AG10803 (cell line): ENCODE measurements around the gene PARM1.

Experiments used
- DNase-seq: peaks from one replicate; pipeline ENCODE4 v3.0.0; 2010; ENCODE audit warnings: low read depth
- H3K4me3 ChIP-seq: 2 replicates; pipeline ENCODE4 v1.5.1; 2011; ENCODE audit warnings: mild to moderate bottlenecking, low read length, control low read depth
- CTCF ChIP-seq: conservative IDR thresholded peaks from 2 replicates; pipeline ENCODE4 v1.5.1; 2011; ENCODE audit warnings: mild to moderate bottlenecking, low read length, control low read depth, inconsistent platforms

The PARM1 gene

GRCh38 chr4:74941123-74941522 lies 8.2 kb downstream of the PARM1 start:
- no peak for TF ChIP-seq CTCF
- no peak overlapping the region for H3K4me3 ChIP-seq
- DNase-seq = no peak

GRCh38 chr4:74942251-74942917 lies 9.5 kb downstream of the PARM1 start:
- no peak for DNase-seq
- TF ChIP-seq CTCF = no peak
- H3K4me3 ChIP-seq = no peak overlapping the region

DNA sequence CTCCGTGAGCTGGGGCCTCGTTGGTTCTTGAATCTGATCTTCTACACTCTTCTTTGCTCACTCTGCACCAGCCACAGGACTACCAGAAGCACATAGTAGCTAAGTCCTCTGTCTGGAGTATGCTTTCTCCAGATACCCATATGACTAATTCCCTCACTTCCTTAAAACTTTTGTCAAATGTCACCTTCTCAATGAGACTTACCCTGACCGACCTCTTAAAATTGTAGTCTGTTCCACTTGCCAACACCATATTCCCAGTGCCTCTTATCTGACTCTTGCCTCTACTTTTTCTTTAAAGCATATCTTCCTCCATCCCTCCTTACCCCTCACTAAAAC lies 10.0 kb downstream of the PARM1 start:
- no peak overlapping the region for H3K4me3 ChIP-seq
- no peak for TF ChIP-seq CTCF
- DNase-seq = no peak

- no peak for DNase-seq
- no peak for TF ChIP-seq CTCF
- no peak overlapping the region for H3K4me3 ChIP-seq
Measured at GRCh38 chr4:74944354-74944793, 11.5 kb downstream of the PARM1 start.

- no peak for DNase-seq
- TF ChIP-seq CTCF = no peak
- H3K4me3 ChIP-seq = no peak overlapping the region
Measured at GRCh38 chr4:74946196-74946595, 13.3 kb downstream of the PARM1 start.

DNA sequence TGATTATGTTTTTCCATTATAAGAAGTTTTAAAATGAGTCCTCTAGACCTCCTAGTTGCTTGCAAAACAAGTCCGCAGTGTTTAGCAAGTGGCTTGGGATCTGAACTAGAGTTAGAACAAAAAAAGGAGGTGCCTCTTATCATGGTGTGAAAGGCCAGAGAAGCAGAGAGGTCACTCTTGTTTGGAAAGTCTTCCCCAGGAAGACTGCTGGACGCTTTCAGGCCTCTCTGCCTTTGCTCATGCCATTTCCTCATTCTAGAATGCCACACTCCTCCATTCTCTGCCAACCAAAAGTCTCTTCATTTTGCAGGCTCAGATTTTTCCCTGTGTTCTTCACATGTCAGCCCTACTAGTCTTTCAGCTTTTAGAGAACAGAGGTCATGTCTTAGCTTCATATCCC lies 14.9 kb downstream of the PARM1 start:
- no peak for DNase-seq
- no peak for TF ChIP-seq CTCF
- H3K4me3 ChIP-seq = no peak overlapping the region

GRCh38 chr4:74948236-74948635 lies 15.3 kb downstream of the PARM1 start:
- no peak for DNase-seq
- H3K4me3 ChIP-seq = no peak overlapping the region
- no peak for TF ChIP-seq CTCF
